GM19193 (cell line): ENCODE data around the gene SCN4A.
"Not testable (repeated sequence)": the region's sequence is repeated elsewhere in the genome, so short reads cannot be mapped to it uniquely, and the experiment has no call there.

Experiments
- POLR2A ChIP-seq: IDR thresholded peaks from 4 replicates; pipeline ENCODE4 v1.6.1; 2011; ENCODE audit not compliant: insufficient read depth, insufficient read length; ENCODE audit errors: extremely low read depth

The SCN4A gene

DNA sequence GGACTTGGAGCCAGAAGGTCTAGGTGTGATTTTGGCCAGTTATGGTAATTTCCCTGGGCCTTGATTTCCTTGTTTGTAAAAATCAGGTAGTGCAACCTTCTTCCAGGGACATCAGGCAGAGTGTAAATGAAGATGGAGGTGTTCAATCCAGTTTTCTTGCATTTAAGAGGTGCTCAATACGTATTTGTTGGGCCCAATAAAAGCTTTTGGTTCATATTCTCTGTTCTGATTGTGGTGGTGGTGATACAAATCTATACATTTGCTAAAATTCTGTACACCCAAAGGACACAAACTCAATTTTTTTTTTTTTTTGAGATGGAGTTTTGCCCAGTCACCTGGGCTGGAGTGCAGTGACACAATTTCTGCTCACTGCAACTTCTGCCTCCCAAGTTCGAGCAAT is 46.6 kb downstream of the SCN4A start:
- TF ChIP-seq POLR2A: no peak

DNA sequence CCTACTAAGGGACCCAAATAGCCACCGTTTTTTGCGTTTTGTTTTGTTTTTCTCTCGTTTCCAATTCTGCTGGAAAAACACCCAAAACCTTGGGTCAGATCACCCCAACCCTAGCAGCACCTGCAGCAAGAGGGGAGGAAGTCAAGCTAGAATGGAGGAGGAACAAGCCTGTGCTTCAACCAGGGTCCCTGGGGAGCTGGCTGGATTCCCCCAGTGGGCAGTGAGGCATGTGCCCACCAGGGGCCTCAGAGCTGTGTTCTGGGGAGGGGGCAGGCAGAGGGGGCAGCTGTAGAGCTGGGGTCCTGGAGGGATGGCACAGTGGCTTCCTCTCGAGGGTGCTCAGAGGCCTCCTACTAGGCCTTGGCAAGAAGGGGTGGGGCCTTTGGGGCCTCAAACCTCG is 47.1 kb downstream of the SCN4A start:
- peak; percentile 14 for TF ChIP-seq POLR2A

DNA sequence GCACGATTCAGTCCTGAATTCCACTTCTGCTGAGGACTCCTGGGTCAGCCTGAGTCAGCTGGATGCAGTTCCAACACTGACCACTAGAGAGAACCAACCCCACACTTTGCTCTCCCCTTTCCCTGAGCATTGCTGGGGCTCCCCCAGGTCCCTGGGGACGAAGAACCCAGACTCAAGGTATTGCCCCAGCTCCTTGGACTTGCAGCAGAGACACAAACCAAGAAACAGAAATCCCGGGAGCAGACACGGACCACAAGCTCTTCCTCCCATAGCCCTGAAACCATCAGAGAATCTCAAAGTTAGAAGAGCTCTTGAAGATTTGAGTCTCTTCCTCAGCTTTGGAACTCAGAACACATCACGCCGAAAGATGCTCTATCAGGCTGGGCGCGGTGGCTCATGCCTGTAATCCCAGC is 53.4 kb downstream of the SCN4A start:
- no peak for TF ChIP-seq POLR2A

DNA sequence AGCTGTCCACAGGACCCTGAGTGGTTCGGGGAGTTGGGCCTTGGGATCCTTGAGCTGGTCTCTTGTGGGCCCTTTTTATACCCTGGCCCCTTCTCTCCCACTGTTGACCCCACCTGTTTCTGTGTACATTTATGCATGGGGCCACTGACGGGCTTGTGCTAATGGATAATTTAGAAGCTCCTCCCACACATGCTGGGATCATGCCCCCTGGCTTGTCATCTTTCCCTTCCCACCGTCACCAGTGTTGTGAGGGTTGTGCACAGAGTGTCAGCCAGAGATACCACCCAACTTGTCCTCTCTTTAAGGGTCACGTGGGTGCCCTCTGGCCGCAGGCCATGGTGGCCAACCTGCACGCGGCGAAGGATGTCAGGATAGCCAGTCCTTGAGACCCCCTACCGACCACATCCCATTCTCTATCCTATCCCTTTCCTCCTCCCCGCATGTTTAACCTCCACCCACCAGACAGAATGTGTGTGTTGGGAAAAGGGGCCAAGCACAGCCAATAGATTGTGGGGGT is 53.9 kb downstream of the SCN4A start, which contains the start of gene GH1:
GH1 (minus strand) TSS at position 51 of the 517 bp plus-strand sequence. CDS start 63 bp downstream, outside the sequence.
- TF ChIP-seq POLR2A: not testable (repeated sequence)

DNA sequence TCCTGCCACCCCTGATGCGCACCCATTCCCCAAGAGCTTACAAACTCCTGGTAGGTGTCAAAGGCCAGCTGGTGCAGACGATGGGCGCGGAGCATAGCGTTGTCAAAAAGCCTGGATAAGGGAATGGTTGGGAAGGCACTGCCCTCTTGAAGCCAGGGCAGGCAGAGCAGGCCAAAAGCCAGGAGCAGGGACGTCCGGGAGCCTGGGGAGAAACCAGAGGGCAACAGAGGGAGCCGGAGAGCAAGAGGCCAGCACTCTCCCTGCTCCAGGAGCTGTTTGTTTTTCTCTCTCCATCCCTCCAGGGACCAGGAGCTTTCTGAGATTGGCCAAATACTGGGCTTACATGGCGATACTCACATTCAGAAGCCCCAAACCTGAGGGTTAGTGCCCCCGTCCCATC is 54.4 kb downstream of the SCN4A start:
- no peak for TF ChIP-seq POLR2A

DNA sequence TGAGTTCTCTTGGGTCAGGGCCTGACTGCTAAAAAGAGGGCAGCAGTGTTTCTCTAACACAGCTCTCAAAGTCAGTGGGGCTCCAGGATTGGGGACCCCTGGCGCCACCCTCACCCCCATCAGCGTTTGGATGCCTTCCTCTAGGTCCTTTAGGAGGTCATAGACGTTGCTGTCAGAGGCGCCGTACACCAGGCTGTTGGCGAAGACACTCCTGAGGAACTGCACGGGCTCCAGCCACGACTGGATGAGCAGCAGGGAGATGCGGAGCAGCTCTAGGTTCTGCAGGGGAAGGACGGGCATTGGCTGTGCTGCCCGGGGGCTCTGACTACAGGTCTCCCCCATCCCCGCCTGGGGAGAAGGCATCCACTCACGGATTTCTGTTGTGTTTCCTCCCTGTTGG is 55.1 kb downstream of the SCN4A start:
- no peak for TF ChIP-seq POLR2A

DNA sequence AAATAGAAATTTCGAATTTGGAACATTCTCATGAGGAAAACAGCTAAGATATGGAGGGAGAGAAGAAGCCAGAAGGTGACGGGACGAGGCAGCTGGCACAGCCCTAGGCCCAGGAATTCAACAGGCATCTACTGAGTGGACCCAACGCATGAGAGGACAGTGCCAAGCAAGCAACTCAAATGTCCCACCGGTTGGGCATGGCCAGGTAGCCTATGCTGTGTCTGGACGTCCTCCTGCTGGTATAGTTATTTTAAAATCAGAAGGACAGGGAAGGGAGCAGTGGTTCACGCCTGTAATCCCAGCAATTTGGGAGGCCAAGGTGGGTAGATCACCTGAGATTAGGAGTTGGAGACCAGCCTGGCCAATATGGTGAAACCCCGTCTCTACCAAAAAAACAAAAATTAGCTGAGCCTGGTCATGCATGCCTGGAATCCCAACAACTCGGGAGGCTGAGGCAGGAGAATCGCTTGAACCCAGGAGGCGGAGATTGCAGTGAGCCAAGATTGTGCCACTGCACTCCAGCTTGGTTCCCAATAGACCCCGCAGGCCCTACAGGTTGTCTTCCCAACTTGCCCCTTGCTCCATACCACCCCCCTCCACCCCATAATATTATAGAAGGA is 56.0 kb downstream of the SCN4A start:
- no peak for TF ChIP-seq POLR2A

DNA sequence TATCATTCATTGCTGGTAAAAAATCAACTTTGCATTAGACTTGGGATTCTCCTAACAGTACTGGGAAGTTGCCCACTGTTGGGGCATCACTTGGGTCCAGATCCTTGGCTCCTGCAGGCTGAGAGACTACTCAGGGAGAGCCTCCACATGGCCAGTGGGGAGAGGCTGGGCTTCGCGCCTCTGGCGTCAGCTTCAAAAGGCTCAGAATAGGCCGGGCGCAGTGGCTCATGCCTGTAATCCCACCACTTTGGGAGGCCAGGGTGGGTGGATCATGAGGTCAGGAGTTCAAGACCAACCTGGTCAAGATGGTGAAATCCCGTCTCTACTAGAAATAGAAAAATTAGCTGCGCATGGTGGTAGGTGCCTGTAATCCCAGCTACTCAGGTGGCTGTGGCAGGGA is 58.2 kb downstream of the SCN4A start:
- no peak for TF ChIP-seq POLR2A

DNA sequence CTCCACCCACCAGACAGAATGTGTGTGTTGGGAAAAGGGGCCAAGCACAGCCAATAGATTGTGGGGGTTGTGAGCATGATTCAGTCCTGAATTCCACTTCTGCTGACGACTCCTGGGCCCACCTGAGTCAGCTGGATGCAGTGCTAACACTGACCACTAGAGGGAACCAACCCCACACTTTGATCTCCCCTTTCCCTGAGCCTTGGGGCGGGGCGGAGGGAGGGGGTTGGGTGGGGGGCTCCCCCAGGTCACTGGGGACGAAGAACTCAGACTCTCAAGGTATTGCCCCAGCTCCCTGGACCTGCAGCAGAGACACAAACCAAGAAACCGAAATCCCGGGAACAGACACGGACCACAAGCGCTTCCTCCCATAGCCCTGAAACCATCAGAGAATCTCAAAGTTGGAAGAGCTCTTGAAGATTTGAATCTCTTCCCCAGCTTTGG is 61.0 kb downstream of the SCN4A start:
- no peak for TF ChIP-seq POLR2A

DNA sequence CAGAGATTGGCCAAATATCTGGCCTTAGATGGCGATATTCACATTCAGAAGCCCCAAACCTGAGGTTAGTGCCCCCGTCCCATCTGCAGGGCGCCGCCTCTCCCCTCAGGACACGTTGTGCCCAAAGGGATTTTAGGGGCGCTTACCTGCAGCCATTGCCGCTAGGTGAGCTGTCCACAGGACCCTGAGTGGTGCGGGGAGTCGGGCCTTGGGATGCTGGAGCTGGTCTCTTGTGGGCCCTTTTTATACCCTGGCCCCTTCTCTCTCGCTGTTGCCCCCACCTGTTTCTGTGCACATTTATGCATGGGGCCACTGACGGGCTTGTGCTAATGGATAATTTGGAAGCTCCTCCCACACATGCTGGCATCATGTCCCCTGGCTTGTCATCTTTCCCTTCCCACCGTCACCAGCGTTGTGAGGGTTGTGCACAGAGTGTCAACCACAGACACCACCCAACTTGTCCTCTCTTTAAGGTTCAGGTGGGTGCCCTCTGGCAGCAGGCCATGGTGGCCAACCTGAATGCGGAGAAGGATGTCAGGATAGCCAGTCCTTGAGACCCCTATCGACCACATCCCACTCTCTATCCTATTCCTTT is 61.6 kb downstream of the SCN4A start, which contains the start of gene CSHL1:
CSHL1 (minus strand) TSS at position 218 of the 595 bp plus-strand sequence; CDS start at position 156, 62 bp downstream.
- TF ChIP-seq POLR2A: no peak

DNA sequence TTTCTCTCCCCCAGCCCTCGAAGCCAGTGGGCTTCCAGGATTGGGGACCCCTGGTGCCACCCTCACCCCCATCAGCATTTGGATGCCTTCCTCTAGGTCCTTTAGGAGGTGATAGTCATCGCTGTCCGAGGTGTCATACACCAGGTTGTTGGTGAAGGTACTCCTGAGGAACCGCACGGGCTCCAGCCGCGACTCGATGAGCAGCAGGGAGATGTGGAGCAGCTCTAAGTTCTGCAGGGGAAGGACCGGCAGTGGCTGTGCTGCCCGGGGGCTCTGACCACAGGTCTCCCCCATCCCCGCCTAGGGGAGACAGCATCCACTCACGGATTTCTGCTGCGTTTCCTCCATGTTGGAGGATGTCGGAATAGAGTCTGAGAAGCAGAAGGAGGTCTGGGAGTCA is 62.6 kb downstream of the SCN4A start:
- no peak for TF ChIP-seq POLR2A

DNA sequence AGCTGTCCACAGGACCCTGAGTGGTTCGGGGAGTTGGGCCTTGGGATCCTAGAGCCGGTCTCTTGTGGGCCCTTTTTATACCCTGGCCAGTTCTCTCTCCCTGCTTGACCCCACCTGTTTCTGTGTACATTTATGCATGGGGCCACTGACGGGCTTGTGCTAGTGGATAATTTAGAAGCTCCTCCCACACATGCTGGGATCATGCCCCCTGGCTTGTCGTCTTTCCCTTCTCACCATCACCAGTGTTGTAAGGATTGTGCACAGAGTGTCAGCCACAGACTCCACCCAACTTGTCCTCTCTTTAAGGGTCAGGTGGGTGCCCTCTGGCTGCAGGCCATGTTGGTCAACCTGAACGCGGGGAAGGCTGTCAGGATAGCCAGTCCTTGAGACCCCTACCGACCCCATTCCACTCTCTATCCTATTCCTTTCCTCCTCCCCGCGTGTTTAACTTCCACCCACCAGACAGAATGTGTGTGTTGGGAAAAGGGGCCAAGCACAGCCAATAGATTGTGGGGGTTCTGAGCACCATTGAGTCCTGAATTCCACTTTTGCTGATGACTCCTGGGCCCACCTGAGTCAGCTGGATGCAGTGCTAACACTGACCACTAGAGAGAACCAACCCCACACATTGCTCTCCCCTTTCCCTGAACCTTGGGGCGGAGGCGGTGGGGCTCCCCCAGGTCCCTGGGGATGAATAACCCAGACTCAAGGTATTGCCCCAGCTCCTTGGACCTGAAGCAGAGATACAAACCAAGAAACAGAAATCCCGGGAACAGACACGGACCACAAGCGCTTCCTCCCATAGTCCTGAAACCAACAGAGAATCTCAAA is 76.0 kb downstream of the SCN4A start, which contains the start of gene CSH1:
CSH1 (minus strand) TSS at position 51 of the 831 bp plus-strand sequence. CDS start 63 bp downstream, outside the sequence.
- not testable (repeated sequence) for TF ChIP-seq POLR2A
